Liver (tissue), 9 donors: Measurements from ENCODE around the gene NCR2. TPM values are rescaled to one million over a fixed set of nuclear protein-coding genes. Genes with fewer than 3 reads are reported as not detected.

Source experiments
- DNase-seq: peaks from one replicate; pipeline ENCODE4 v3.0.0-alpha.2; 2017; ENCODE audit warnings: low spot score
- H3K27ac ChIP-seq, 2 donors: one replicate each; pipeline ENCODE4 v1.7.0; 2013; ENCODE audit warnings: inconsistent platforms in 2 of 2, low read length in 2 of 2, control low read depth in 1 of 2, low read depth in 1 of 2, mild to moderate bottlenecking in 1 of 2
- H3K27me3 ChIP-seq, 4 donors: one replicate each; pipeline versions ENCODE4 v1.6.1 to v1.7.0; 2013; ENCODE audit warnings: low read length in 3 of 4, inconsistent platforms in 1 of 4, mild to moderate bottlenecking in 1 of 4, moderate library complexity in 1 of 4; ENCODE audit not compliant: control insufficient read depth in 4 of 4, insufficient read depth in 4 of 4
- H3K36me3 ChIP-seq, 4 donors: one replicate each; pipeline versions ENCODE4 v1.6.1 to v1.7.0; 2013; ENCODE audit warnings: low read length in 3 of 4, mild to moderate bottlenecking in 3 of 4, low read depth in 1 of 4, moderate library complexity in 1 of 4; ENCODE audit not compliant: control insufficient read depth in 4 of 4, insufficient read depth in 3 of 4
- H3K4me1 ChIP-seq, 4 donors: one replicate each; pipeline versions ENCODE4 v1.6.1 to v1.7.0; 2013; ENCODE audit warnings: low read length in 3 of 4, mild to moderate bottlenecking in 3 of 4, moderate library complexity in 1 of 4; ENCODE audit not compliant: control insufficient read depth in 4 of 4, insufficient read depth in 4 of 4
- H3K4me3 ChIP-seq, 3 donors: one replicate each; pipeline versions ENCODE4 v1.6.1 to v1.7.0; 2013; ENCODE audit warnings: low read length in 3 of 3, control low read depth in 1 of 3, low read depth in 1 of 3, mild to moderate bottlenecking in 1 of 3
- H3K9ac ChIP-seq, 2 donors: one replicate each; pipeline ENCODE4 v1.7.0; 2013; ENCODE audit warnings: low read length in 2 of 2, mild to moderate bottlenecking in 2 of 2, moderate library complexity in 2 of 2, control low read depth in 1 of 2, low read depth in 1 of 2
- H3K9me3 ChIP-seq, 4 donors: one replicate each; pipeline versions ENCODE4 v1.6.1 to v1.7.0; 2013; ENCODE audit warnings: low read length in 3 of 4; ENCODE audit not compliant: control insufficient read depth in 4 of 4
- ATF3 ChIP-seq: IDR thresholded peaks from 2 replicates; pipeline ENCODE4 v1.6.1; 2016; ENCODE audit warnings: antibody characterized with exemption
- CTCF ChIP-seq: fragments of 150-350 bp; IDR thresholded peaks from 2 replicates; pipeline ENCODE4 v1.5.1; 2017; ENCODE audit warnings: improper control_type of control experiment, low read depth, low read length; ENCODE audit not compliant: missing input control
- EGR1 ChIP-seq, 2 donors: IDR thresholded peaks; 2 replicates each; pipeline ENCODE4 v1.6.1; 2016 to 2018; ENCODE audit warnings: antibody characterized with exemption in 2 of 2, low read depth in 2 of 2
- FOXA1 ChIP-seq: IDR thresholded peaks from 2 replicates; pipeline ENCODE4 v1.6.1; 2016; ENCODE audit warnings: antibody characterized with exemption
- FOXA2 ChIP-seq: IDR thresholded peaks from 2 replicates; pipeline ENCODE4 v1.6.1; 2016; ENCODE audit warnings: antibody characterized with exemption
- GABPA ChIP-seq, 2 donors: IDR thresholded peaks in 1 of 2; conservative IDR thresholded peaks in 1 of 2; 2 replicates each; pipeline ENCODE4 v1.6.1; 2016; ENCODE audit warnings: antibody characterized with exemption in 2 of 2, mild to moderate bottlenecking in 1 of 2, moderate library complexity in 1 of 2
- HNF4A ChIP-seq, 2 donors: conservative IDR thresholded peaks; 2 replicates each; pipeline ENCODE4 v1.6.1; 2016; ENCODE audit warnings: antibody characterized with exemption in 2 of 2, mild to moderate bottlenecking in 2 of 2
- HNF4G ChIP-seq: IDR thresholded peaks from 2 replicates; pipeline ENCODE4 v1.6.1; 2016; ENCODE audit warnings: antibody characterized with exemption
- JUND ChIP-seq, 2 donors: IDR thresholded peaks; 2 replicates each; pipeline ENCODE4 v1.6.1; 2016; ENCODE audit warnings: antibody characterized with exemption in 2 of 2
- NR2F2 ChIP-seq: IDR thresholded peaks from 2 replicates; pipeline ENCODE4 v1.6.1; 2016; ENCODE audit warnings: antibody characterized with exemption
- RAD21 ChIP-seq, 2 donors: IDR thresholded peaks; 2 replicates each; pipeline ENCODE4 v1.6.1; 2016; ENCODE audit warnings: antibody characterized with exemption in 2 of 2, mild to moderate bottlenecking in 2 of 2
- REST ChIP-seq: IDR thresholded peaks from 2 replicates; pipeline ENCODE4 v1.6.1; 2016; ENCODE audit warnings: antibody characterized with exemption, mild to moderate bottlenecking
- RXRA ChIP-seq, 2 donors: IDR thresholded peaks; 2 replicates each; pipeline ENCODE4 v1.6.1; 2017 to 2018; ENCODE audit warnings: antibody characterized with exemption in 2 of 2, mild to moderate bottlenecking in 1 of 2
- SP1 ChIP-seq: IDR thresholded peaks from 2 replicates; pipeline ENCODE4 v1.6.1; 2018; ENCODE audit warnings: antibody characterized with exemption, mild to moderate bottlenecking
- TAF1 ChIP-seq: conservative IDR thresholded peaks from 2 replicates; pipeline ENCODE4 v1.6.1; 2016; ENCODE audit warnings: antibody characterized with exemption, mild to moderate bottlenecking
- ZBTB33 ChIP-seq: IDR thresholded peaks from 2 replicates; pipeline ENCODE4 v1.6.1; 2016; ENCODE audit warnings: antibody characterized with exemption
- WGBS: extraction: QIAGEN DNeasy Blood & Tissue Kit; methylation state at CpG from one replicate; pipeline ENCODE4 v1.1.7; 2013; 5-methylcytosine and 5-hydroxymethylcytosine counted together
- polyA plus RNA-seq, 2 donors: library from polyadenylated mRNA; stranded (reverse) in 1 of 2; unstranded in 1 of 2; fragments of 200-250 nt in 1 of 2; fragments of >200 nt in 1 of 2; fragmentation: Nextera tagmentation in 1 of 2; extraction: Ambion mirVana in 1 of 2; gene quantifications; one replicate each; pipeline versions ENCODE4 v1.2.1 to v1.2.3, GENCODE V29; 2013 to 2015
- total RNA-seq, 2 donors: library from RNA; depleted of rRNA; stranded (reverse); fragments of >200 nt; gene quantifications; one replicate each; pipeline ENCODE4 v1.2.3, GENCODE V29; 2014
- TF ChIP-seq, protein P1 (sequence below): IDR thresholded peaks from 2 replicates; pipeline ENCODE4 v1.6.1; 2016; ENCODE audit warnings: antibody characterized with exemption
- donor health status: healthy.
- donor health status: healthy.
- donor health status: healthy.
- donor health status: healthy.
- donor health status: healthy.

Gene NCR2
- total and polyA plus RNA-seq, 4 donors = not detected

DNA sequence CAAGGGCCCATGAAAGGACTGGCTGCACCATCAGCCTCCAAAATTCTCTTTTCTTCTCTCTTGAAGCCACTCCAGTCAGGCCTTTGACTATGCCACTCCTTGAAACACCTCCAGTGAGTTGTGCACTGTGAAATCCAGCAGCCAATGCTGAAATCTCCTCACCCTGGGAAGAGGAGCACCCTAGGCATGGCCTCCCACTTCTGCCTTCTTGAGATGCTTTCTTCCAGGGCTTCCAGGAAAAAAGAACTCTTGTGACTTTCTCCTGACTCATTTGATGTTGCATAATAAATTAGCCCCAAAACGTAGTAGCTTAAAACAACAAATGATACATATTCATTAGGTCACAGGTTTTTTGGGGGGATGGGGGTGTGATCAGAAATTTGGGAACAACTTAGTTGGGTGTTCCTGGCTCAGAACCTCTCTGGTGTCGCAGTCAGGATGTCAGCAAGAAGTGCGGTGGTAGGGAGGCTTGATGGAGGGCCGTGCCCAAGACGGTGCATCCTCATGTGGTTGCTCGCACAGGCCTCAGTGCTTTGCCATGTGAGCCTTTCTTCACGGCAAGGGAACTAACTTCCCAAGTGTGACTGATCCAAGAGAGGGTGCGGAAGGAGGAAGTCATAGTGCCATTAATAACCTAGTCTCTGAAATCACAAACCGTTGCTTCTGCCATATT lies 12.1 kb downstream of the NCR2 start:
- H3K27ac ChIP-seq = no peak overlapping the region
- no peaks in the 10 kb centered on the region for H3K36me3 ChIP-seq
- TF ChIP-seq NR2F2 (no peak), ZBTB33 (no peak), RAD21 (IDR thresholded peaks at IDR 0.05) (no peak), ATF3 (no peak)
- TF ChIP-seq, protein P1, sequence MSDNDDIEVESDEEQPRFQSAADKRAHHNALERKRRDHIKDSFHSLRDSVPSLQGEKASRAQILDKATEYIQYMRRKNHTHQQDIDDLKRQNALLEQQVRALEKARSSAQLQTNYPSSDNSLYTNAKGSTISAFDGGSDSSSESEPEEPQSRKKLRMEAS = no peak
- DNase-seq = no peak
- H3K9me3 ChIP-seq = peaks cover 0 to 4% (median 0%) of the 10 kb centered on the region in 4 donors
- no peak overlapping the region for H3K4me3 ChIP-seq
- no peaks in the 10 kb centered on the region for H3K4me1 ChIP-seq
- H3K27me3 ChIP-seq = peaks cover 0 to 3% (median 3%) of the 10 kb centered on the region in 4 donors
- H3K9ac ChIP-seq = no peak overlapping the region
- 86% methylated on average over 9 of the region's 9 CpGs for WGBS

- TF ChIP-seq EGR1 (IDR thresholded peaks at IDR 0.05; ENCODE audit: low read depth in 2 of 2) (no peak), ATF3 (no peak), TAF1 (no peak), JUND (IDR thresholded peaks at IDR 0.05) (no peak), CTCF (no peak), REST (no peak), FOXA1 (no peak), HNF4G (no peak), GABPA (IDR thresholded peaks at IDR 0.05 in 1 of 2, conservative IDR thresholded peaks at IDR 0.05 in 1 of 2) (no peak), RXRA (IDR thresholded peaks at IDR 0.05) (no peak), SP1 (no peak), FOXA2 (no peak), ZBTB33 (no peak), HNF4A (conservative IDR thresholded peaks at IDR 0.05) (no peak), RAD21 (IDR thresholded peaks at IDR 0.05) (no peak), NR2F2 (no peak)
- TF ChIP-seq, protein P1 = no peak
- Histone ChIP-seq H3K4me3 (no peak overlapping the region), H3K36me3 (no peaks in the 10 kb centered on the region), H3K9me3 (peaks cover 0 to 4% (median 0%) of the 10 kb centered on the region in 4 donors), H3K27me3 (peaks cover 0 to 8% (median 3%) of the 10 kb centered on the region in 4 donors), H3K4me1 (no peaks in the 10 kb centered on the region), H3K27ac (no peak overlapping the region), H3K9ac (no peak overlapping the region)
- 98% methylated on average over 2 of the region's 2 CpGs for WGBS
- DNase-seq = no peak
These were observed 13.5 kb downstream of the NCR2 start for GRCh38 chr6:41348934-41349333.
